ELF-1 (cell line): ENCODE measurements around the gene CPNE7.
"Not testable (repeated sequence)": the region's sequence is repeated elsewhere in the genome, so short reads cannot be mapped to it uniquely, and the experiment has no call there.

Experiments used
- DNase-seq: peaks from one replicate; pipeline ENCODE4 v3.0.0-alpha.2; 2016; ENCODE audit warnings: low read depth, low spot score

CPNE7 gene

GRCh38 chr16:89623511-89624261 lies 48.1 kb downstream of the CPNE7 start:
- DNase-seq, result peak; percentile 72

- DNase-seq, result peak; percentile 77
These were observed 49.5 kb downstream of the CPNE7 start for GRCh38 chr16:89624777-89625761.

- DNase-seq, result no peak
These were observed 54.5 kb downstream of the CPNE7 start for GRCh38 chr16:89629827-89630610.

GRCh38 chr16:89633064-89633631 lies 57.6 kb downstream of the CPNE7 start:
- no peak for DNase-seq

- not testable (repeated sequence) for DNase-seq
These were observed 59.2 kb downstream of the CPNE7 start for GRCh38 chr16:89634463-89635385.

GRCh38 chr16:89636663-89637062 lies 61.1 kb downstream of the CPNE7 start:
- DNase-seq, result no peak

- no peak for DNase-seq
These were observed 61.8 kb downstream of the CPNE7 start for GRCh38 chr16:89637379-89637778.

GRCh38 chr16:89638455-89638854 lies 62.9 kb downstream of the CPNE7 start:
- DNase-seq, result no peak

- DNase-seq, result no peak
These were observed 63.8 kb downstream of the CPNE7 start for GRCh38 chr16:89639385-89639784.

GRCh38 chr16:89641458-89642119 lies 66.0 kb downstream of the CPNE7 start:
- DNase-seq, result no peak

GRCh38 chr16:89642574-89642973 lies 67.0 kb downstream of the CPNE7 start:
- DNase-seq, result no peak

- DNase-seq, result no peak
These were observed 68.3 kb downstream of the CPNE7 start for GRCh38 chr16:89643769-89644300.

GRCh38 chr16:89645122-89645521 lies 69.6 kb downstream of the CPNE7 start:
- no peak for DNase-seq

- no peak for DNase-seq
These were observed 70.7 kb downstream of the CPNE7 start for GRCh38 chr16:89646270-89646669.
